ENCODE data around the gene QTRT2.

GRCh38 chr3:114103181-114103580, 46.6 kb downstream of the QTRT2 start:
- no peak for TF ChIP-seq SALL2 (tag by site-specific recombination; IDR thresholded peaks at IDR 0.05; ENCODE audit: borderline replicate concordance)
- TF ChIP-seq ZBTB26 (tag by site-specific recombination; optimal IDR thresholded peaks at IDR 0.05), result no peak
- no peak for TF ChIP-seq ZNF274 (IDR thresholded peaks at IDR 0.05; ENCODE audit: low read length)
- TF ChIP-seq ZNF274 (tag by site-specific recombination; IDR thresholded peaks at IDR 0.05; ENCODE audit: borderline replicate concordance), result no peak
- TF ChIP-seq CTCF (tag by site-specific recombination; IDR thresholded peaks at IDR 0.05), result no peak
